Measurements from ENCODE around the gene RAB35.

The RAB35 gene

GRCh38 chr12:120102189-120103043 is 14.1 kb downstream of the RAB35 start:
- Histone ChIP-seq H3K27ac (ENCODE audit: low read depth, low read length) (no peak overlapping the region), H3K9ac (ENCODE audit: low read depth, low read length) (no peak overlapping the region), H3K4me1 (ENCODE audit: control insufficient read depth, insufficient read depth, low read length) (peaks cover 6% of the 10 kb centered on the region; the same call in 1 of the 2 replicates), H3K36me3 (ENCODE audit: control insufficient read depth, insufficient read depth, low read length) (peaks cover 45% of the 10 kb centered on the region), H3K9me3 (ENCODE audit: control insufficient read depth, insufficient read depth, low read length) (no peaks in the 10 kb centered on the region), H3K27me3 (ENCODE audit: control insufficient read depth, insufficient read depth, low read length) (no peaks in the 10 kb centered on the region), H3K4me3 (ENCODE audit: low read depth, low read length) (no peak overlapping the region)

- no peak overlapping the region for H3K27ac ChIP-seq (ENCODE audit: low read depth, low read length)
- no peak overlapping the region for H3K4me3 ChIP-seq (ENCODE audit: low read depth, low read length)
- no peaks in the 10 kb centered on the region for H3K27me3 ChIP-seq (ENCODE audit: control insufficient read depth, insufficient read depth, low read length)
- H3K9ac ChIP-seq (ENCODE audit: low read depth, low read length), result no peak overlapping the region
- H3K4me1 ChIP-seq (ENCODE audit: control insufficient read depth, insufficient read depth, low read length), result peaks cover 6% of the 10 kb centered on the region; the same call in 1 of the 2 replicates
- H3K36me3 ChIP-seq (ENCODE audit: control insufficient read depth, insufficient read depth, low read length), result peaks cover 53% of the 10 kb centered on the region
- no peaks in the 10 kb centered on the region for H3K9me3 ChIP-seq (ENCODE audit: control insufficient read depth, insufficient read depth, low read length)
These were observed 14.9 kb downstream of the RAB35 start for GRCh38 chr12:120101617-120102016.

GRCh38 chr12:120101182-120101581 is 15.4 kb downstream of the RAB35 start:
- peaks cover 57% of the 10 kb centered on the region for H3K36me3 ChIP-seq (ENCODE audit: control insufficient read depth, insufficient read depth, low read length)
- peaks cover 6% of the 10 kb centered on the region; the same call in 1 of the 2 replicates for H3K4me1 ChIP-seq (ENCODE audit: control insufficient read depth, insufficient read depth, low read length)
- no peak overlapping the region for H3K9ac ChIP-seq (ENCODE audit: low read depth, low read length)
- no peak overlapping the region for H3K27ac ChIP-seq (ENCODE audit: low read depth, low read length)
- no peaks in the 10 kb centered on the region for H3K27me3 ChIP-seq (ENCODE audit: control insufficient read depth, insufficient read depth, low read length)
- H3K9me3 ChIP-seq (ENCODE audit: control insufficient read depth, insufficient read depth, low read length), result no peaks in the 10 kb centered on the region
- H3K4me3 ChIP-seq (ENCODE audit: low read depth, low read length), result no peak overlapping the region

GRCh38 chr12:120100630-120101029 is 15.9 kb downstream of the RAB35 start:
- Histone ChIP-seq H3K9ac (ENCODE audit: low read depth, low read length) (no peak overlapping the region), H3K27me3 (ENCODE audit: control insufficient read depth, insufficient read depth, low read length) (no peaks in the 10 kb centered on the region), H3K36me3 (ENCODE audit: control insufficient read depth, insufficient read depth, low read length) (peaks cover 57% of the 10 kb centered on the region), H3K27ac (ENCODE audit: low read depth, low read length) (no peak overlapping the region), H3K9me3 (ENCODE audit: control insufficient read depth, insufficient read depth, low read length) (no peaks in the 10 kb centered on the region), H3K4me3 (ENCODE audit: low read depth, low read length) (no peak overlapping the region), H3K4me1 (ENCODE audit: control insufficient read depth, insufficient read depth, low read length) (peaks cover 6% of the 10 kb centered on the region; the same call in 1 of the 2 replicates)

- peaks cover 58% of the 10 kb centered on the region for H3K36me3 ChIP-seq (ENCODE audit: control insufficient read depth, insufficient read depth, low read length)
- no peak overlapping the region for H3K9ac ChIP-seq (ENCODE audit: low read depth, low read length)
- H3K4me3 ChIP-seq (ENCODE audit: low read depth, low read length), result no peak overlapping the region
- no peaks in the 10 kb centered on the region for H3K9me3 ChIP-seq (ENCODE audit: control insufficient read depth, insufficient read depth, low read length)
- H3K4me1 ChIP-seq (ENCODE audit: control insufficient read depth, insufficient read depth, low read length), result peaks cover 3% of the 10 kb centered on the region
- no peaks in the 10 kb centered on the region for H3K27me3 ChIP-seq (ENCODE audit: control insufficient read depth, insufficient read depth, low read length)
- no peak overlapping the region for H3K27ac ChIP-seq (ENCODE audit: low read depth, low read length)
These were observed 16.8 kb downstream of the RAB35 start for GRCh38 chr12:120099738-120100137.

- no peaks in the 10 kb centered on the region for H3K27me3 ChIP-seq (ENCODE audit: control insufficient read depth, insufficient read depth, low read length)
- peaks cover 56% of the 10 kb centered on the region for H3K36me3 ChIP-seq (ENCODE audit: control insufficient read depth, insufficient read depth, low read length)
- no peak overlapping the region for H3K4me3 ChIP-seq (ENCODE audit: low read depth, low read length)
- H3K9ac ChIP-seq (ENCODE audit: low read depth, low read length), result no peak overlapping the region
- no peaks in the 10 kb centered on the region for H3K9me3 ChIP-seq (ENCODE audit: control insufficient read depth, insufficient read depth, low read length)
- no peak overlapping the region for H3K27ac ChIP-seq (ENCODE audit: low read depth, low read length)
- peaks cover 10% of the 10 kb centered on the region for H3K4me1 ChIP-seq (ENCODE audit: control insufficient read depth, insufficient read depth, low read length)
These were observed 17.6 kb downstream of the RAB35 start for GRCh38 chr12:120098756-120099470.

- Histone ChIP-seq H3K36me3 (ENCODE audit: control insufficient read depth, insufficient read depth, low read length) (peaks cover 43% of the 10 kb centered on the region), H3K27ac (ENCODE audit: low read depth, low read length) (no peak overlapping the region), H3K27me3 (ENCODE audit: control insufficient read depth, insufficient read depth, low read length) (no peaks in the 10 kb centered on the region), H3K4me3 (ENCODE audit: low read depth, low read length) (no peak overlapping the region), H3K9me3 (ENCODE audit: control insufficient read depth, insufficient read depth, low read length) (no peaks in the 10 kb centered on the region), H3K4me1 (ENCODE audit: control insufficient read depth, insufficient read depth, low read length) (peaks cover 24% of the 10 kb centered on the region), H3K9ac (ENCODE audit: low read depth, low read length) (no peak overlapping the region)
These were observed 19.8 kb downstream of the RAB35 start for GRCh38 chr12:120096671-120097202.

- Histone ChIP-seq H3K9ac (ENCODE audit: low read depth, low read length) (no peak overlapping the region), H3K36me3 (ENCODE audit: control insufficient read depth, insufficient read depth, low read length) (peaks cover 38% of the 10 kb centered on the region), H3K4me3 (ENCODE audit: low read depth, low read length) (no peak overlapping the region), H3K4me1 (ENCODE audit: control insufficient read depth, insufficient read depth, low read length) (peaks cover 24% of the 10 kb centered on the region), H3K27ac (ENCODE audit: low read depth, low read length) (no peak overlapping the region), H3K27me3 (ENCODE audit: control insufficient read depth, insufficient read depth, low read length) (no peaks in the 10 kb centered on the region), H3K9me3 (ENCODE audit: control insufficient read depth, insufficient read depth, low read length) (no peaks in the 10 kb centered on the region)
These were observed 20.8 kb downstream of the RAB35 start for GRCh38 chr12:120095736-120096135.

- peaks cover 24% of the 10 kb centered on the region for H3K4me1 ChIP-seq (ENCODE audit: control insufficient read depth, insufficient read depth, low read length)
- no peaks in the 10 kb centered on the region for H3K9me3 ChIP-seq (ENCODE audit: control insufficient read depth, insufficient read depth, low read length)
- peak overlapping the region; percentile 32 for H3K27ac ChIP-seq (ENCODE audit: low read depth, low read length)
- H3K36me3 ChIP-seq (ENCODE audit: control insufficient read depth, insufficient read depth, low read length), result peaks cover 38% of the 10 kb centered on the region
- H3K9ac ChIP-seq (ENCODE audit: low read depth, low read length), result no peak overlapping the region
- no peak overlapping the region for H3K4me3 ChIP-seq (ENCODE audit: low read depth, low read length)
- H3K27me3 ChIP-seq (ENCODE audit: control insufficient read depth, insufficient read depth, low read length), result no peaks in the 10 kb centered on the region
These were observed 21.2 kb downstream of the RAB35 start for GRCh38 chr12:120095331-120095730.

GRCh38 chr12:120094485-120094884 is 22.1 kb downstream of the RAB35 start:
- Histone ChIP-seq H3K4me3 (ENCODE audit: low read depth, low read length) (no peak overlapping the region), H3K9ac (ENCODE audit: low read depth, low read length) (no peak overlapping the region), H3K9me3 (ENCODE audit: control insufficient read depth, insufficient read depth, low read length) (no peaks in the 10 kb centered on the region), H3K36me3 (ENCODE audit: control insufficient read depth, insufficient read depth, low read length) (peaks cover 39% of the 10 kb centered on the region), H3K27ac (ENCODE audit: low read depth, low read length) (peak overlapping the region; percentile 70), H3K4me1 (ENCODE audit: control insufficient read depth, insufficient read depth, low read length) (peaks cover 27% of the 10 kb centered on the region), H3K27me3 (ENCODE audit: control insufficient read depth, insufficient read depth, low read length) (no peaks in the 10 kb centered on the region)
